ENCODE data around the gene UTP4. TPM values are rescaled to one million over a fixed set of nuclear protein-coding genes. Genes with fewer than 3 reads are reported as not detected.
"Not testable (repeated sequence)": the region's sequence is repeated elsewhere in the genome, so short reads cannot be mapped to it uniquely, and the experiment has no call there.

Gene UTP4
- total and polyA plus RNA-seq, 12 donors, result 8.8 to 51.2 (median 24.0) TPM

- TF ChIP-seq POLR2A (IDR thresholded peaks at IDR 0.05), result no peak
- TF ChIP-seq, protein P1, sequence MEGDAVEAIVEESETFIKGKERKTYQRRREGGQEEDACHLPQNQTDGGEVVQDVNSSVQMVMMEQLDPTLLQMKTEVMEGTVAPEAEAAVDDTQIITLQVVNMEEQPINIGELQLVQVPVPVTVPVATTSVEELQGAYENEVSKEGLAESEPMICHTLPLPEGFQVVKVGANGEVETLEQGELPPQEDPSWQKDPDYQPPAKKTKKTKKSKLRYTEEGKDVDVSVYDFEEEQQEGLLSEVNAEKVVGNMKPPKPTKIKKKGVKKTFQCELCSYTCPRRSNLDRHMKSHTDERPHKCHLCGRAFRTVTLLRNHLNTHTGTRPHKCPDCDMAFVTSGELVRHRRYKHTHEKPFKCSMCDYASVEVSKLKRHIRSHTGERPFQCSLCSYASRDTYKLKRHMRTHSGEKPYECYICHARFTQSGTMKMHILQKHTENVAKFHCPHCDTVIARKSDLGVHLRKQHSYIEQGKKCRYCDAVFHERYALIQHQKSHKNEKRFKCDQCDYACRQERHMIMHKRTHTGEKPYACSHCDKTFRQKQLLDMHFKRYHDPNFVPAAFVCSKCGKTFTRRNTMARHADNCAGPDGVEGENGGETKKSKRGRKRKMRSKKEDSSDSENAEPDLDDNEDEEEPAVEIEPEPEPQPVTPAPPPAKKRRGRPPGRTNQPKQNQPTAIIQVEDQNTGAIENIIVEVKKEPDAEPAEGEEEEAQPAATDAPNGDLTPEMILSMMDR (IDR thresholded peaks at IDR 0.05), result no peak
- intact Hi-C loops (cut with DNase I), result no loop called here
- H3K4me3 ChIP-seq, result no peak overlapping the region
- H3K27ac ChIP-seq, result no peak overlapping the region
- peaks cover 0 to 48% of the 10 kb centered on the region in 2 donors for H3K36me3 ChIP-seq (replicated peaks in 1 of 2)
- H3K4me1 ChIP-seq (replicated peaks in 1 of 2), result no peaks in the 10 kb centered on the region
- no peak for DNase-seq
- H3K27me3 ChIP-seq, result no peaks in the 10 kb centered on the region
- H3K9me3 ChIP-seq (replicated peaks in 1 of 3), result no peaks in the 10 kb centered on the region
- 88 to 100% (median 96%) methylated on average over 1 to 2 of the region's 2 CpGs for WGBS, 4 donors
Observed at GRCh38 chr16:69119536-69119935, 12.9 kb upstream of the UTP4 start.

DNA sequence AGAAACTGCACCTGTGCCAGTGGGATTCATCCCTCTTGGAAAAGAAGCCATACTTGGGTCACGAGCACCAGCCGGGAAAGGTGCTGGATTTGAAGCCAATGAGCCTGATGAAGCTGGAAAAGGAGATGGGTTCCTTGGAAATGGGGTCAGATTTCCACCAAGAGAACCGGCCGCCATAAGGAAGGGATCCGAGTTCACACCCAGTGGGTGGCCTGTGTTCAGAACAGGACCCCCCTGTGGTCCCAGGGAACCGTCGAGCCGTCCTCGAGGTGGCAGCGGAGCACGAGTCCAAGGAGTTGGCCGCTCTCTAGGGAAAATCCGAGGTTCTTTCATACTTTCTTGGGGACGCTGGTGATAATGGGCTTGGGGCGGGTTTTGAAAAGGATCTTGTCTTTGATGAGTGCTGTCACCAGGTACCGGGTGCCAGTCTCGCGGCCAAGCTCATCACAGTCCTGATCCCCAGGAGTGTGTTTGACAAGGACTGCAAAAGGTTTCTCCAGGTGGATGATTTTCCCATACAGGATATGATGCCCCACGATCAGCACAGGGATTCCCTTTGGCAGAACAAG lies 12.3 kb upstream of the UTP4 start:
- intact Hi-C loops (cut with DNase I), result loop anchor here (5.0 to 10.0 kb wide), 3 partner anchors 218 to 588 kb away; partner anchors contain the start of gene TANGO6 (in 2 of the 2)
- no peaks in the 10 kb centered on the region for H3K9me3 ChIP-seq (replicated peaks in 1 of 3)
- H3K4me3 ChIP-seq, result no peak overlapping the region
- TF ChIP-seq, protein P1 (IDR thresholded peaks at IDR 0.05), result no peak
- no peaks in the 10 kb centered on the region for H3K4me1 ChIP-seq (replicated peaks in 1 of 2)
- no peak for DNase-seq
- peaks cover 0 to 44% of the 10 kb centered on the region in 2 donors for H3K36me3 ChIP-seq (replicated peaks in 1 of 2)
- H3K27ac ChIP-seq, result no peak overlapping the region
- no peaks in the 10 kb centered on the region for H3K27me3 ChIP-seq
- WGBS, 4 donors, result 93 to 98% (median 96%) methylated on average over 18 to 19 of the region's 19 CpGs

DNA sequence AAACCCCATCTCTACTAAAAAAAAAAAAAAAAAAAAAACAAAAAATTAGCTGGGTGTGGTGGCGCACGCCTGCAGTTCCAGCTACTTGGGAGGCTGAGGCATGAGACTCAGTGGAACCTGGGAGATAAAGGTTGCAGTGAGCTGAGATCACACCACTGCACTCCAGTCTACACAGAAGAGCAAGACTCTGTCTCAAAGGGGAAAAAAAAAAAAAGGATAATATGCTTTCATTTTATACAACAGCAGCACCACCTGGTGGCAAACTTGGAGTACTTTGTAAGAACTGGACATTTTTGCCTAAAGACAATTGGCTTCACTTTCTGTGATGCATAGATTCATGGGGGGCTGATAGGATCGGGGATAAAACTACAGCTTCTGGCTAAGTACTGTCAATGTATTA lies 8.5 kb upstream of the UTP4 start:
- Histone ChIP-seq H3K9me3 (replicated peaks in 1 of 3) (no peaks in the 10 kb centered on the region), H3K4me1 (replicated peaks in 1 of 2) (peaks cover 0 to 14% of the 10 kb centered on the region in 2 donors), H3K27me3 (no peaks in the 10 kb centered on the region), H3K27ac (no peak overlapping the region), H3K36me3 (replicated peaks in 1 of 2) (peaks cover 0 to 29% of the 10 kb centered on the region in 2 donors), H3K4me3 (no peak overlapping the region)
- 82 to 94% (median 85%) methylated on average over 3 of the region's 3 CpGs for WGBS, 4 donors
- TF ChIP-seq, protein P1 (IDR thresholded peaks at IDR 0.05), result peak; percentile 59 to 88 (median 74)
- TF ChIP-seq POLR2A (IDR thresholded peaks at IDR 0.05), result no peak
- DNase-seq, result peak; percentile 45 to 76 (median 70)
- intact Hi-C loops (cut with DNase I), result loop anchor here (5.0 to 10.0 kb wide), 3 partner anchors 222 to 592 kb away; partner anchors contain the start of gene TANGO6 (in 2 of the 2)

GRCh38 chr16:69124406-69124805 lies 8.0 kb upstream of the UTP4 start:
- intact Hi-C loops (cut with DNase I), result loop anchor here (5.0 to 10.0 kb wide), 3 partner anchors 222 to 592 kb away; partner anchors contain the start of gene TANGO6 (in 2 of the 2)
- H3K27me3 ChIP-seq; H3K4me3 ChIP-seq; H3K27ac ChIP-seq; H3K9me3 ChIP-seq (replicated peaks in 1 of 3): not testable (repeated sequence)
- Histone ChIP-seq H3K4me1 (replicated peaks in 1 of 2) (peaks cover 0 to 16% of the 10 kb centered on the region in 2 donors), H3K36me3 (replicated peaks in 1 of 2) (peaks cover 0 to 24% of the 10 kb centered on the region in 2 donors)
- DNase-seq, result peak in 1 of 7 donors; percentile 52
- 86 to 94% (median 92%) methylated on average over 8 of the region's 8 CpGs for WGBS, 4 donors

DNA sequence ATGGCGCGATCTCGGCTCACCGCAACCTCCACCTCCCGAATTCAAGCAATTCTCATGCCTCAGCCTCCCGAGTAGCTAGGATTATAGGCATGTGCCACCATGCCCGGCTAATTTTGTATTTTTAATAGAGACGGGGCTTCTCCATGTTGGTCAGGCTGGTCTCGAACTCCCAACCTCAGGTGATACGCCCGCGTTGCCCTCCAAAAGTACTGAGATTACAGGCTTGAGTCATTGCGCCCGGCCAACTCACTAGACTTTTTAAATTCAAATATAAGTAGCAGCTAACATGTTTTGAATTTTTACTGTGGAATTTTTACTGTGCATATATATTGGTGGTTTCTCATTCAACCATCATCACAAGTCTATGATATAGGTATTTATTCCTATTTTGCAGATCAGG lies 7.5 kb upstream of the UTP4 start:
- H3K27ac ChIP-seq; H3K9me3 ChIP-seq (replicated peaks in 1 of 3); H3K27me3 ChIP-seq; H3K4me3 ChIP-seq: not testable (repeated sequence)
- H3K4me1 ChIP-seq (replicated peaks in 1 of 2), result peaks cover 0 to 21% of the 10 kb centered on the region in 2 donors
- intact Hi-C loops (cut with DNase I), result loop anchor here (5.0 to 10.0 kb wide), 3 partner anchors 223 to 593 kb away; partner anchors contain the start of gene TANGO6 (in 2 of the 2)
- H3K36me3 ChIP-seq (replicated peaks in 1 of 2), result peaks cover 0 to 19% of the 10 kb centered on the region in 2 donors
- WGBS, 4 donors, result 93 to 98% (median 96%) methylated on average over 14 of the region's 14 CpGs
- peak in 1 of 7 donors; percentile 46 for DNase-seq

Measured in adrenal gland (tissue), 12 donors.